K562 (cell line): ENCODE data around the gene APBB2. TPM values are rescaled to one million over a fixed set of nuclear protein-coding genes. Genes with fewer than 3 reads are reported as not detected.
A peak's percentile ranks its signal among the peaks of the same experiment; 100 is the strongest.

Experiments
- ATF1 ChIP-seq, 2 experiments: fragments of 450-650 bp in 1 of 2; IDR thresholded peaks; 2 replicates each; pipeline ENCODE4 v1.6.1; 2016; ENCODE audit warnings: missing compliant biosample characterization in 1 of 2, missing genetic modification characterization in 1 of 2
- NCOR1 ChIP-seq: fragments of 450-650 bp; IDR thresholded peaks from 2 replicates; pipeline ENCODE4 v1.6.1; 2016; ENCODE audit warnings: mild to moderate bottlenecking, moderate library complexity
- SAP30 ChIP-seq: fragments of 200-600 bp; sonication (generic); IDR thresholded peaks from 2 replicates; pipeline ENCODE4 v1.6.1; 2012; ENCODE audit warnings: borderline replicate concordance, low read depth, mild to moderate bottlenecking, moderate library complexity, low read length, control low read depth, inconsistent platforms; ENCODE audit not compliant: insufficient read depth, poor library complexity, severe bottlenecking
- SP2 ChIP-seq: IDR thresholded peaks from 2 replicates; pipeline ENCODE4 v1.6.1; 2011; ENCODE audit warnings: mild to moderate bottlenecking, low read depth, low read length, moderate library complexity; ENCODE audit not compliant: poor library complexity, severe bottlenecking; ENCODE audit errors: extremely low read depth
- SRF ChIP-seq, 2 experiments: fragments of 250-450, 450-650 bp in 1 of 2; sonication (Bioruptor Pico) in 1 of 2; sonication (generic) in 1 of 2; formaldehyde crosslinking; IDR thresholded peaks; 2 replicates each; pipeline versions ENCODE4 v1.5.0 to v1.5.1; 2020 to 2022; ENCODE audit warnings: mild to moderate bottlenecking in 1 of 2, missing genetic modification reagents in 1 of 2
- ZFPM2 ChIP-seq: fragments of 250-450 bp; sonication (Bioruptor Pico); IDR thresholded peaks from 2 replicates; pipeline ENCODE4 v1.5.1; 2022; ENCODE audit warnings: mild to moderate bottlenecking
- polyA plus RNA-seq, 8 experiments: library from polyadenylated mRNA; depleted of rRNA in 4 of 8; stranded (reverse) in 5 of 8; unstranded in 3 of 8; fragments of >200 nt; fragmentation: Nextera tagmentation in 2 of 8; fragmentation: Illumina TruSeq in 1 of 8; extraction: Ambion mirVana in 2 of 8; extraction: Trizol in 1 of 8; gene quantifications; 2 replicates each; pipeline versions ENCODE4 v1.2.1 to v1.2.3, GENCODE V29; 2011 to 2014; ENCODE audit warnings: inconsistent platforms in 1 of 8, missing spikeins in 1 of 8
- total RNA-seq, 7 experiments: library from RNA; depleted of rRNA in 6 of 7; stranded (reverse); fragments of >200 nt in 6 of 7; fragmentation: Illumina TruSeq in 2 of 7; extraction: Trizol in 2 of 7; gene quantifications; 2 replicates each; pipeline versions ENCODE4 v1.2.1 to v1.2.3, GENCODE V29; 2011 to 2021; ENCODE audit warnings: low replicate concordance in 1 of 7
- TF ChIP-seq, protein P1 (sequence below): fragments of 250-450 bp; sonication (Bioruptor Pico); IDR thresholded peaks from 2 replicates; pipeline ENCODE4 v1.5.0; 2020; ENCODE audit warnings: mild to moderate bottlenecking
- TF ChIP-seq, protein P2 (sequence below): fragments of 450-650 bp; IDR thresholded peaks from 2 replicates; pipeline ENCODE4 v1.6.1; 2016; ENCODE audit warnings: mild to moderate bottlenecking
- TF ChIP-seq, protein P3 (sequence below), 3 experiments: IDR thresholded peaks in 2 of 3; conservative IDR thresholded peaks in 1 of 3; 2 replicates each; pipeline ENCODE4 v1.5.1; 2011 to 2012; ENCODE audit warnings: low read length in 3 of 3, mild to moderate bottlenecking in 3 of 3, control low read depth in 2 of 3, improper control_type of control experiment in 1 of 3, inconsistent platforms in 1 of 3, low read depth in 1 of 3, mixed read lengths in 1 of 3, moderate library complexity in 1 of 3; ENCODE audit not compliant: insufficient read depth in 2 of 3
- TF ChIP-seq, protein P4 (sequence below), 2 experiments: fragments of 450-650 bp; formaldehyde crosslinking in 1 of 2; IDR thresholded peaks; 2 replicates each; pipeline versions ENCODE4 v1.4.0 to v1.6.1; 2014 to 2020; ENCODE audit warnings: mild to moderate bottlenecking in 2 of 2, borderline replicate concordance in 1 of 2, low read depth in 1 of 2

APBB2 gene
- total and polyA plus RNA-seq, 9 of the 15 experiments (the other 6 are each of a cell fraction or from before 2014, with no cell fraction given) = 0.08 to 2.1 (median 1.4) TPM

DNA sequence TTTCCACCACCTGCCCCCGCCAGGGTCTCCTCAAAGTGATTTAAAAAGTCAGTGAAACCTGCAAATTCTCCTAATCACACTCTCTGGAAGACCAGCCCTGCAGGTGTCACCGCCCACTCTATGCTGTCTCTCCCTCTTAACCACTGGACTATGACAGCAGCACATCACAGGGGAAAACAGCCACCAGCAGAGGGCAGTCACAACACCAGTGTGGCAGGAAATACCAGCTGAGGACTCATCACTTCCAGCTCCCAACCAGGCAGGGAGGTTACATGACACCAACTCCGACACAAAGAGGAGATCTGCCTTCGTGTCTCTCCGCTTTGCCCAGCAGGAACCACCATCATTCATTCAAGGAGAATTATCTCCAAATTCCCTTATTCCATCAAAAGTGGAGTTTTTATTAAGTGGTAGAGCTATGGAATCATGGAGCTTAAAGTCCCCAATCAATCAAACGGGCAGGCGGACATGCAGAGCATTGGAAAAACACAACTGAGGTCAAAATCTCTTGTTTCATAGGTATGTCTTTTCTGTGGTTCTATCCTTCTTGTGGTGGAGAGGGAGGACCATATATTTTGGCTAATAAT is 373.3 kb downstream of the APBB2 start (continued):
- TF ChIP-seq, protein P1, sequence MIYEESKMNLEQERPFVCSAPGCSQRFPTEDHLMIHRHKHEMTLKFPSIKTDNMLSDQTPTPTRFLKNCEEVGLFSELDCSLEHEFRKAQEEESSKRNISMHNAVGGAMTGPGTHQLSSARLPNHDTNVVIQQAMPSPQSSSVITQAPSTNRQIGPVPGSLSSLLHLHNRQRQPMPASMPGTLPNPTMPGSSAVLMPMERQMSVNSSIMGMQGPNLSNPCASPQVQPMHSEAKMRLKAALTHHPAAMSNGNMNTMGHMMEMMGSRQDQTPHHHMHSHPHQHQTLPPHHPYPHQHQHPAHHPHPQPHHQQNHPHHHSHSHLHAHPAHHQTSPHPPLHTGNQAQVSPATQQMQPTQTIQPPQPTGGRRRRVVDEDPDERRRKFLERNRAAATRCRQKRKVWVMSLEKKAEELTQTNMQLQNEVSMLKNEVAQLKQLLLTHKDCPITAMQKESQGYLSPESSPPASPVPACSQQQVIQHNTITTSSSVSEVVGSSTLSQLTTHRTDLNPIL (CRISPR knock-in tag) = no peak
- TF ChIP-seq SP2 = no peak
- TF ChIP-seq NCOR1 = no peak
- TF ChIP-seq, protein P2, sequence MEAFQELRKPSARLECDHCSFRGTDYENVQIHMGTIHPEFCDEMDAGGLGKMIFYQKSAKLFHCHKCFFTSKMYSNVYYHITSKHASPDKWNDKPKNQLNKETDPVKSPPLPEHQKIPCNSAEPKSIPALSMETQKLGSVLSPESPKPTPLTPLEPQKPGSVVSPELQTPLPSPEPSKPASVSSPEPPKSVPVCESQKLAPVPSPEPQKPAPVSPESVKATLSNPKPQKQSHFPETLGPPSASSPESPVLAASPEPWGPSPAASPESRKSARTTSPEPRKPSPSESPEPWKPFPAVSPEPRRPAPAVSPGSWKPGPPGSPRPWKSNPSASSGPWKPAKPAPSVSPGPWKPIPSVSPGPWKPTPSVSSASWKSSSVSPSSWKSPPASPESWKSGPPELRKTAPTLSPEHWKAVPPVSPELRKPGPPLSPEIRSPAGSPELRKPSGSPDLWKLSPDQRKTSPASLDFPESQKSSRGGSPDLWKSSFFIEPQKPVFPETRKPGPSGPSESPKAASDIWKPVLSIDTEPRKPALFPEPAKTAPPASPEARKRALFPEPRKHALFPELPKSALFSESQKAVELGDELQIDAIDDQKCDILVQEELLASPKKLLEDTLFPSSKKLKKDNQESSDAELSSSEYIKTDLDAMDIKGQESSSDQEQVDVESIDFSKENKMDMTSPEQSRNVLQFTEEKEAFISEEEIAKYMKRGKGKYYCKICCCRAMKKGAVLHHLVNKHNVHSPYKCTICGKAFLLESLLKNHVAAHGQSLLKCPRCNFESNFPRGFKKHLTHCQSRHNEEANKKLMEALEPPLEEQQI = no peak
- TF ChIP-seq, protein P3, sequence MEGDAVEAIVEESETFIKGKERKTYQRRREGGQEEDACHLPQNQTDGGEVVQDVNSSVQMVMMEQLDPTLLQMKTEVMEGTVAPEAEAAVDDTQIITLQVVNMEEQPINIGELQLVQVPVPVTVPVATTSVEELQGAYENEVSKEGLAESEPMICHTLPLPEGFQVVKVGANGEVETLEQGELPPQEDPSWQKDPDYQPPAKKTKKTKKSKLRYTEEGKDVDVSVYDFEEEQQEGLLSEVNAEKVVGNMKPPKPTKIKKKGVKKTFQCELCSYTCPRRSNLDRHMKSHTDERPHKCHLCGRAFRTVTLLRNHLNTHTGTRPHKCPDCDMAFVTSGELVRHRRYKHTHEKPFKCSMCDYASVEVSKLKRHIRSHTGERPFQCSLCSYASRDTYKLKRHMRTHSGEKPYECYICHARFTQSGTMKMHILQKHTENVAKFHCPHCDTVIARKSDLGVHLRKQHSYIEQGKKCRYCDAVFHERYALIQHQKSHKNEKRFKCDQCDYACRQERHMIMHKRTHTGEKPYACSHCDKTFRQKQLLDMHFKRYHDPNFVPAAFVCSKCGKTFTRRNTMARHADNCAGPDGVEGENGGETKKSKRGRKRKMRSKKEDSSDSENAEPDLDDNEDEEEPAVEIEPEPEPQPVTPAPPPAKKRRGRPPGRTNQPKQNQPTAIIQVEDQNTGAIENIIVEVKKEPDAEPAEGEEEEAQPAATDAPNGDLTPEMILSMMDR (IDR thresholded peaks at IDR 0.05 in 2 of 3, conservative IDR thresholded peaks at IDR 0.05 in 1 of 3; ENCODE audit: insufficient read depth in 2 of 3, low read depth in 1 of 3, low read length in 3 of 3) = peak; percentile 75 to 86 (median 76)
- TF ChIP-seq SRF (CRISPR knock-in tag; IDR thresholded peaks at IDR 0.05) = no peak
- TF ChIP-seq SAP30 = no peak
- TF ChIP-seq, protein P4, sequence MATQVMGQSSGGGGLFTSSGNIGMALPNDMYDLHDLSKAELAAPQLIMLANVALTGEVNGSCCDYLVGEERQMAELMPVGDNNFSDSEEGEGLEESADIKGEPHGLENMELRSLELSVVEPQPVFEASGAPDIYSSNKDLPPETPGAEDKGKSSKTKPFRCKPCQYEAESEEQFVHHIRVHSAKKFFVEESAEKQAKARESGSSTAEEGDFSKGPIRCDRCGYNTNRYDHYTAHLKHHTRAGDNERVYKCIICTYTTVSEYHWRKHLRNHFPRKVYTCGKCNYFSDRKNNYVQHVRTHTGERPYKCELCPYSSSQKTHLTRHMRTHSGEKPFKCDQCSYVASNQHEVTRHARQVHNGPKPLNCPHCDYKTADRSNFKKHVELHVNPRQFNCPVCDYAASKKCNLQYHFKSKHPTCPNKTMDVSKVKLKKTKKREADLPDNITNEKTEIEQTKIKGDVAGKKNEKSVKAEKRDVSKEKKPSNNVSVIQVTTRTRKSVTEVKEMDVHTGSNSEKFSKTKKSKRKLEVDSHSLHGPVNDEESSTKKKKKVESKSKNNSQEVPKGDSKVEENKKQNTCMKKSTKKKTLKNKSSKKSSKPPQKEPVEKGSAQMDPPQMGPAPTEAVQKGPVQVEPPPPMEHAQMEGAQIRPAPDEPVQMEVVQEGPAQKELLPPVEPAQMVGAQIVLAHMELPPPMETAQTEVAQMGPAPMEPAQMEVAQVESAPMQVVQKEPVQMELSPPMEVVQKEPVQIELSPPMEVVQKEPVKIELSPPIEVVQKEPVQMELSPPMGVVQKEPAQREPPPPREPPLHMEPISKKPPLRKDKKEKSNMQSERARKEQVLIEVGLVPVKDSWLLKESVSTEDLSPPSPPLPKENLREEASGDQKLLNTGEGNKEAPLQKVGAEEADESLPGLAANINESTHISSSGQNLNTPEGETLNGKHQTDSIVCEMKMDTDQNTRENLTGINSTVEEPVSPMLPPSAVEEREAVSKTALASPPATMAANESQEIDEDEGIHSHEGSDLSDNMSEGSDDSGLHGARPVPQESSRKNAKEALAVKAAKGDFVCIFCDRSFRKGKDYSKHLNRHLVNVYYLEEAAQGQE (IDR thresholded peaks at IDR 0.05; ENCODE audit: borderline replicate concordance) = peak; percentile 22; the same call in 1 of the 2 replicates
- TF ChIP-seq, protein P4 (CRISPR knock-in tag; IDR thresholded peaks at IDR 0.05; ENCODE audit: low read depth) = no peak
- no peak for TF ChIP-seq ATF1 (CRISPR knock-in tag; IDR thresholded peaks at IDR 0.05)
- 0 out of 2 replicates have a peak, but pooled peaks have one; percentile 21 for TF ChIP-seq ATF1 (tag; IDR thresholded peaks at IDR 0.05)
- TF ChIP-seq ZFPM2 (CRISPR knock-in tag) = no peak
